ENCODE data around the gene TOB2.
"Not testable (repeated sequence)": the region's sequence is repeated elsewhere in the genome, so short reads cannot be mapped to it uniquely, and the experiment has no call there.

TOB2 gene

GRCh38 chr22:41411021-41411851 is 35.4 kb downstream of the TOB2 start:
- peaks cover 12% of the 10 kb centered on the region for H3K4me1 ChIP-seq (ENCODE audit: insufficient read depth, insufficient read length)
- no peaks in the 10 kb centered on the region for H3K27me3 ChIP-seq (ENCODE audit: insufficient read depth, insufficient read length)
- DNase-seq (ENCODE audit: low read depth, low spot score) = no peak
- peak overlapping the region; percentile 8 for H3K9ac ChIP-seq (ENCODE audit: insufficient read length, low read depth)
- H3K9me3 ChIP-seq (ENCODE audit: insufficient read depth, low read length) = no peaks in the 10 kb centered on the region
- H3K36me3 ChIP-seq (ENCODE audit: insufficient read depth, insufficient read length, low read length) = peaks cover 3% of the 10 kb centered on the region
- TF ChIP-seq SUZ12 (IDR thresholded peaks at IDR 0.05; ENCODE audit: extremely low read depth, insufficient read depth, insufficient read length) (no peak), YY1 (IDR thresholded peaks at IDR 0.05; ENCODE audit: insufficient read depth, insufficient read length) (no peak), ZNF274 (IDR thresholded peaks at IDR 0.05; ENCODE audit: low read depth, low read length) (no peak)
- no peak overlapping the region for H3K4me3 ChIP-seq (ENCODE audit: insufficient read length, low read depth)

GRCh38 chr22:41410311-41410751 is 36.3 kb downstream of the TOB2 start:
- no peaks in the 10 kb centered on the region for H3K36me3 ChIP-seq (ENCODE audit: insufficient read depth, insufficient read length, low read length)
- H3K4me3 ChIP-seq (ENCODE audit: insufficient read length, low read depth) = no peak overlapping the region
- no peak overlapping the region for H3K9ac ChIP-seq (ENCODE audit: insufficient read length, low read depth)
- H3K9me3 ChIP-seq (ENCODE audit: insufficient read depth, low read length) = no peaks in the 10 kb centered on the region
- H3K4me1 ChIP-seq (ENCODE audit: insufficient read depth, insufficient read length) = peaks cover 9% of the 10 kb centered on the region
- no peaks in the 10 kb centered on the region for H3K27me3 ChIP-seq (ENCODE audit: insufficient read depth, insufficient read length)
- DNase-seq (ENCODE audit: low read depth, low spot score) = no peak
- no peak for TF ChIP-seq ZNF274 (IDR thresholded peaks at IDR 0.05; ENCODE audit: low read depth, low read length)
- no peak for TF ChIP-seq YY1 (IDR thresholded peaks at IDR 0.05; ENCODE audit: insufficient read depth, insufficient read length)
- no peak for TF ChIP-seq SUZ12 (IDR thresholded peaks at IDR 0.05; ENCODE audit: extremely low read depth, insufficient read depth, insufficient read length)

GRCh38 chr22:41408665-41409064 is 37.9 kb downstream of the TOB2 start:
- no peaks in the 10 kb centered on the region for H3K9me3 ChIP-seq (ENCODE audit: insufficient read depth, low read length)
- peaks cover 6% of the 10 kb centered on the region for H3K4me1 ChIP-seq (ENCODE audit: insufficient read depth, insufficient read length)
- no peak overlapping the region for H3K9ac ChIP-seq (ENCODE audit: insufficient read length, low read depth)
- H3K4me3 ChIP-seq (ENCODE audit: insufficient read length, low read depth) = no peak overlapping the region
- no peak for TF ChIP-seq SUZ12 (IDR thresholded peaks at IDR 0.05; ENCODE audit: extremely low read depth, insufficient read depth, insufficient read length)
- no peak for TF ChIP-seq ZNF274 (IDR thresholded peaks at IDR 0.05; ENCODE audit: low read depth, low read length)
- TF ChIP-seq YY1 (IDR thresholded peaks at IDR 0.05; ENCODE audit: insufficient read depth, insufficient read length) = no peak
- no peaks in the 10 kb centered on the region for H3K36me3 ChIP-seq (ENCODE audit: insufficient read depth, insufficient read length, low read length)
- no peaks in the 10 kb centered on the region for H3K27me3 ChIP-seq (ENCODE audit: insufficient read depth, insufficient read length)
- no peak for DNase-seq (ENCODE audit: low read depth, low spot score)

- H3K36me3 ChIP-seq (ENCODE audit: insufficient read depth, insufficient read length, low read length) = no peaks in the 10 kb centered on the region
- no peak for TF ChIP-seq ZNF274 (IDR thresholded peaks at IDR 0.05; ENCODE audit: low read depth, low read length)
- TF ChIP-seq SUZ12 (IDR thresholded peaks at IDR 0.05; ENCODE audit: extremely low read depth, insufficient read depth, insufficient read length) = no peak
- TF ChIP-seq YY1 (IDR thresholded peaks at IDR 0.05; ENCODE audit: insufficient read depth, insufficient read length) = no peak
- no peak overlapping the region for H3K4me3 ChIP-seq (ENCODE audit: insufficient read length, low read depth)
- H3K9me3 ChIP-seq (ENCODE audit: insufficient read depth, low read length) = no peaks in the 10 kb centered on the region
- no peak overlapping the region for H3K9ac ChIP-seq (ENCODE audit: insufficient read length, low read depth)
- H3K27me3 ChIP-seq (ENCODE audit: insufficient read depth, insufficient read length) = no peaks in the 10 kb centered on the region
- DNase-seq (ENCODE audit: low read depth, low spot score) = no peak
- peaks cover 6% of the 10 kb centered on the region for H3K4me1 ChIP-seq (ENCODE audit: insufficient read depth, insufficient read length)
Measured at GRCh38 chr22:41407433-41407832, 39.2 kb downstream of the TOB2 start.

DNA sequence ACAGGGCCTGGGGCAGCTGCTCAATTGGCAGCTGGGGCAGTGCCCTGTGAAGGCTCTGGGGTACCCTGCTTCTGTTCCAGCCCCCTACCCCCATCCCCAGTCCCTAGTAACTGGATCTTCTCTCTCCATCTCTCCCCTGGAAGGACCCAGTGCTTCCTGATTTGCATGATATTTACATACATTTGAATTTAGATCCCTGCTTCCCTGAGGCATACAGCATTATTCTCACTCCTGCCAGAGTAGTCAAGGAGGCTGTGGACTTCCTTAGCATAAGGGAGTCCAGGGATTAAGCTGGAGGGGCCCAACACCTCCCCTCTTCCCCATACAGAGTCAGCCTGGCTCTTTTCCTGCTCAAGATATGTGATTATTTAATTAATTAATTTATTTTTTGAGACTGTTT is 40.2 kb downstream of the TOB2 start:
- Histone ChIP-seq H3K4me3 (ENCODE audit: insufficient read length, low read depth) (no peak overlapping the region), H3K9ac (ENCODE audit: insufficient read length, low read depth) (no peak overlapping the region), H3K36me3 (ENCODE audit: insufficient read depth, insufficient read length, low read length) (no peaks in the 10 kb centered on the region), H3K27me3 (ENCODE audit: insufficient read depth, insufficient read length) (no peaks in the 10 kb centered on the region), H3K9me3 (ENCODE audit: insufficient read depth, low read length) (no peaks in the 10 kb centered on the region), H3K4me1 (ENCODE audit: insufficient read depth, insufficient read length) (peaks cover 8% of the 10 kb centered on the region)
- no peak for DNase-seq (ENCODE audit: low read depth, low spot score)
- TF ChIP-seq SUZ12 (IDR thresholded peaks at IDR 0.05; ENCODE audit: extremely low read depth, insufficient read depth, insufficient read length) (no peak), YY1 (IDR thresholded peaks at IDR 0.05; ENCODE audit: insufficient read depth, insufficient read length) (no peak), ZNF274 (IDR thresholded peaks at IDR 0.05; ENCODE audit: low read depth, low read length) (no peak)

DNA sequence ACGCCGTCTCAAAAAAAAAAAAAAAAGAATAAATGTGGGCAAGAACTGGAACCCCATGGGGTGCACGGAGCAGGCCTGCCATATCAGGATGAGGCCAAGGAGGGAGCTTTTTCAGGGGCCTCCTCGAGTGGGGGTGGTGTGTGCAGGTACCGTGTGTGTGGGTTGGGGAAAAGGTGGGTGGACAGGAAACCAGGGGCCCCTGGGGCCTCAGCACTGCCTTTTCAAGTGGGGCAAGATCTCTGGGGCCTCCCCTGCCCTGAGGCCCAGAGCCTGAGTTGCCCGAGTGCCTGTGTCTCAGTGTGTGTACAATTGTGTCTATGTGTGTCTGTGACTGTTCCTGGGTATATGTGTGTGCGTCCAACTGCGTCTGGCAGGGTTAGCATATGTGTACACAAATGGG is 41.0 kb downstream of the TOB2 start:
- Histone ChIP-seq H3K4me3 (ENCODE audit: insufficient read length, low read depth) (no peak overlapping the region), H3K9me3 (ENCODE audit: insufficient read depth, low read length) (no peaks in the 10 kb centered on the region), H3K36me3 (ENCODE audit: insufficient read depth, insufficient read length, low read length) (no peaks in the 10 kb centered on the region), H3K27me3 (ENCODE audit: insufficient read depth, insufficient read length) (no peaks in the 10 kb centered on the region), H3K9ac (ENCODE audit: insufficient read length, low read depth) (no peak overlapping the region), H3K4me1 (ENCODE audit: insufficient read depth, insufficient read length) (peaks cover 2% of the 10 kb centered on the region)
- TF ChIP-seq SUZ12 (IDR thresholded peaks at IDR 0.05; ENCODE audit: extremely low read depth, insufficient read depth, insufficient read length) = no peak
- no peak for TF ChIP-seq ZNF274 (IDR thresholded peaks at IDR 0.05; ENCODE audit: low read depth, low read length)
- no peak for TF ChIP-seq YY1 (IDR thresholded peaks at IDR 0.05; ENCODE audit: insufficient read depth, insufficient read length)
- DNase-seq (ENCODE audit: low read depth, low spot score) = no peak

GRCh38 chr22:41403532-41404318 is 42.9 kb downstream of the TOB2 start:
- peak; percentile 61 for DNase-seq (ENCODE audit: low read depth, low spot score)
- peak overlapping the region; percentile 42 for H3K9ac ChIP-seq (ENCODE audit: insufficient read length, low read depth)
- H3K36me3 ChIP-seq (ENCODE audit: insufficient read depth, insufficient read length, low read length) = no peaks in the 10 kb centered on the region
- no peak overlapping the region for H3K4me3 ChIP-seq (ENCODE audit: insufficient read length, low read depth)
- H3K9me3 ChIP-seq (ENCODE audit: insufficient read depth, low read length) = no peaks in the 10 kb centered on the region
- peaks cover 7% of the 10 kb centered on the region for H3K4me1 ChIP-seq (ENCODE audit: insufficient read depth, insufficient read length)
- no peak for TF ChIP-seq YY1 (IDR thresholded peaks at IDR 0.05; ENCODE audit: insufficient read depth, insufficient read length)
- no peak for TF ChIP-seq SUZ12 (IDR thresholded peaks at IDR 0.05; ENCODE audit: extremely low read depth, insufficient read depth, insufficient read length)
- no peak for TF ChIP-seq ZNF274 (IDR thresholded peaks at IDR 0.05; ENCODE audit: low read depth, low read length)
- no peaks in the 10 kb centered on the region for H3K27me3 ChIP-seq (ENCODE audit: insufficient read depth, insufficient read length)

DNA sequence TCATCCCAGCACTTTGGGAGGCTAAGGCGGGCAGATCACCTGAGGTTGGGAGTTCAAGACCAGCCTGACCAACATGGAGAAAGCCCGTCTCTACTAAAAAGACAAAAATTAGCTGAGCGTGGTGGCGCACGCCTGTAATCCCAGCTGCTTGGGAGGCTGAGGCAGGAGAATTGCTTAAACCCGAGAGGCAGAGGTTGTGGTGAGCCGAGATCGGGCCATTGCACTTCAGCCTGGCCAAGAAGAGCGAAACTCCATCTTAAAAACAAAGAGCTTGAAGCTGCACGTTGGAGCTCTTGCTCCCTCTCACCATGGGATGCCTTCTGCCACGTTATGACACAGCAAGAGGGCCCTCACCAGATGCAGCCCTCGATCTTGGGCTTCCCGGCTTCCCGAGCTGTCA is 43.8 kb downstream of the TOB2 start:
- not testable (repeated sequence) for H3K36me3 ChIP-seq (ENCODE audit: insufficient read depth, insufficient read length, low read length); H3K9ac ChIP-seq (ENCODE audit: insufficient read length, low read depth); DNase-seq (ENCODE audit: low read depth, low spot score); H3K9me3 ChIP-seq (ENCODE audit: insufficient read depth, low read length); H3K4me1 ChIP-seq (ENCODE audit: insufficient read depth, insufficient read length); H3K4me3 ChIP-seq (ENCODE audit: insufficient read length, low read depth); H3K27me3 ChIP-seq (ENCODE audit: insufficient read depth, insufficient read length)

Data from NT2/D1 (cell line).